ENCODE results near the gene NANS.

GRCh38 chr9:98091735-98092612 lies 35.4 kb downstream of the NANS start:
- TF ChIP-seq CTCF (IDR thresholded peaks at IDR 0.05; ENCODE audit: control extremely low read depth in 1 of 3, insufficient read depth in 1 of 3, low read depth in 1 of 3, low read length in 3 of 3) = no peak
- TF ChIP-seq EP300 (IDR thresholded peaks at IDR 0.05; ENCODE audit: borderline replicate concordance in 1 of 2, low read depth in 2 of 2, low read length in 2 of 2) = no peak
- TF ChIP-seq POLR2A (IDR thresholded peaks at IDR 0.05; ENCODE audit: control extremely low read depth in 1 of 2, low read depth in 2 of 2, low read length in 2 of 2) = no peak
- TF ChIP-seq SP1 (IDR thresholded peaks at IDR 0.05; ENCODE audit: low read depth, low read length) = 0 out of 2 replicates have a peak, but pooled peaks have one; percentile 13
- no peak for TF ChIP-seq CREB1 (IDR thresholded peaks at IDR 0.05)
- TF ChIP-seq MAFK (IDR thresholded peaks at IDR 0.05; ENCODE audit: low read depth, low read length) = no peak
- TF ChIP-seq BRCA1 (IDR thresholded peaks at IDR 0.05; ENCODE audit: low read depth, low read length) = no peak
- TF ChIP-seq GABPA (IDR thresholded peaks at IDR 0.05; ENCODE audit: borderline replicate concordance, insufficient read depth, low read length) = no peak
- TF ChIP-seq USF2 (IDR thresholded peaks at IDR 0.05; ENCODE audit: low read length) = no peak
- no peak for TF ChIP-seq CEBPB (IDR thresholded peaks at IDR 0.05; ENCODE audit: low read depth, low read length)
- TF ChIP-seq ZNF274 (IDR thresholded peaks at IDR 0.05; ENCODE audit: borderline replicate concordance, extremely low read depth, low read length) = no peak
- no peak for TF ChIP-seq NRF1 (IDR thresholded peaks at IDR 0.05; ENCODE audit: low read depth, low read length)
- TF ChIP-seq TAF1 (IDR thresholded peaks at IDR 0.05; ENCODE audit: low read depth, low read length) = no peak; the same call in 1 of the 2 replicates
